Liver (tissue), 9 donors: ENCODE results near the gene TMEM178B. TPM values are rescaled to one million over a fixed set of nuclear protein-coding genes. Genes with fewer than 3 reads are reported as not detected.

Experiments used
- DNase-seq: peaks from one replicate; pipeline ENCODE4 v3.0.0-alpha.2; 2017; ENCODE audit warnings: low spot score
- H3K27ac ChIP-seq, 2 donors: one replicate each; pipeline ENCODE4 v1.7.0; 2013; ENCODE audit warnings: inconsistent platforms in 2 of 2, low read length in 2 of 2, control low read depth in 1 of 2, low read depth in 1 of 2, mild to moderate bottlenecking in 1 of 2
- H3K27me3 ChIP-seq, 4 donors: one replicate each; pipeline versions ENCODE4 v1.6.1 to v1.7.0; 2013; ENCODE audit warnings: low read length in 3 of 4, inconsistent platforms in 1 of 4, mild to moderate bottlenecking in 1 of 4, moderate library complexity in 1 of 4; ENCODE audit not compliant: control insufficient read depth in 4 of 4, insufficient read depth in 4 of 4
- H3K36me3 ChIP-seq, 4 donors: one replicate each; pipeline versions ENCODE4 v1.6.1 to v1.7.0; 2013; ENCODE audit warnings: low read length in 3 of 4, mild to moderate bottlenecking in 3 of 4, low read depth in 1 of 4, moderate library complexity in 1 of 4; ENCODE audit not compliant: control insufficient read depth in 4 of 4, insufficient read depth in 3 of 4
- H3K4me1 ChIP-seq, 4 donors: one replicate each; pipeline versions ENCODE4 v1.6.1 to v1.7.0; 2013; ENCODE audit warnings: low read length in 3 of 4, mild to moderate bottlenecking in 3 of 4, moderate library complexity in 1 of 4; ENCODE audit not compliant: control insufficient read depth in 4 of 4, insufficient read depth in 4 of 4
- H3K4me3 ChIP-seq, 3 donors: one replicate each; pipeline versions ENCODE4 v1.6.1 to v1.7.0; 2013; ENCODE audit warnings: low read length in 3 of 3, control low read depth in 1 of 3, low read depth in 1 of 3, mild to moderate bottlenecking in 1 of 3
- H3K9ac ChIP-seq, 2 donors: one replicate each; pipeline ENCODE4 v1.7.0; 2013; ENCODE audit warnings: low read length in 2 of 2, mild to moderate bottlenecking in 2 of 2, moderate library complexity in 2 of 2, control low read depth in 1 of 2, low read depth in 1 of 2
- H3K9me3 ChIP-seq, 4 donors: one replicate each; pipeline versions ENCODE4 v1.6.1 to v1.7.0; 2013; ENCODE audit warnings: low read length in 3 of 4; ENCODE audit not compliant: control insufficient read depth in 4 of 4
- EGR1 ChIP-seq, 2 donors: IDR thresholded peaks; 2 replicates each; pipeline ENCODE4 v1.6.1; 2016 to 2018; ENCODE audit warnings: antibody characterized with exemption in 2 of 2, low read depth in 2 of 2
- FOXA1 ChIP-seq: IDR thresholded peaks from 2 replicates; pipeline ENCODE4 v1.6.1; 2016; ENCODE audit warnings: antibody characterized with exemption
- FOXA2 ChIP-seq: IDR thresholded peaks from 2 replicates; pipeline ENCODE4 v1.6.1; 2016; ENCODE audit warnings: antibody characterized with exemption
- GABPA ChIP-seq, 2 donors: IDR thresholded peaks in 1 of 2; conservative IDR thresholded peaks in 1 of 2; 2 replicates each; pipeline ENCODE4 v1.6.1; 2016; ENCODE audit warnings: antibody characterized with exemption in 2 of 2, mild to moderate bottlenecking in 1 of 2, moderate library complexity in 1 of 2
- HNF4A ChIP-seq, 2 donors: conservative IDR thresholded peaks; 2 replicates each; pipeline ENCODE4 v1.6.1; 2016; ENCODE audit warnings: antibody characterized with exemption in 2 of 2, mild to moderate bottlenecking in 2 of 2
- HNF4G ChIP-seq: IDR thresholded peaks from 2 replicates; pipeline ENCODE4 v1.6.1; 2016; ENCODE audit warnings: antibody characterized with exemption
- JUND ChIP-seq, 2 donors: IDR thresholded peaks; 2 replicates each; pipeline ENCODE4 v1.6.1; 2016; ENCODE audit warnings: antibody characterized with exemption in 2 of 2
- NR2F2 ChIP-seq: IDR thresholded peaks from 2 replicates; pipeline ENCODE4 v1.6.1; 2016; ENCODE audit warnings: antibody characterized with exemption
- RAD21 ChIP-seq, 2 donors: IDR thresholded peaks; 2 replicates each; pipeline ENCODE4 v1.6.1; 2016; ENCODE audit warnings: antibody characterized with exemption in 2 of 2, mild to moderate bottlenecking in 2 of 2
- RXRA ChIP-seq, 2 donors: IDR thresholded peaks; 2 replicates each; pipeline ENCODE4 v1.6.1; 2017 to 2018; ENCODE audit warnings: antibody characterized with exemption in 2 of 2, mild to moderate bottlenecking in 1 of 2
- SP1 ChIP-seq: IDR thresholded peaks from 2 replicates; pipeline ENCODE4 v1.6.1; 2018; ENCODE audit warnings: antibody characterized with exemption, mild to moderate bottlenecking
- TAF1 ChIP-seq: conservative IDR thresholded peaks from 2 replicates; pipeline ENCODE4 v1.6.1; 2016; ENCODE audit warnings: antibody characterized with exemption, mild to moderate bottlenecking
- YY1 ChIP-seq: IDR thresholded peaks from 2 replicates; pipeline ENCODE4 v1.6.1; 2016; ENCODE audit warnings: antibody characterized with exemption, mild to moderate bottlenecking
- WGBS: extraction: QIAGEN DNeasy Blood & Tissue Kit; methylation state at CpG from one replicate; pipeline ENCODE4 v1.1.7; 2013; 5-methylcytosine and 5-hydroxymethylcytosine counted together
- polyA plus RNA-seq, 2 donors: library from polyadenylated mRNA; stranded (reverse) in 1 of 2; unstranded in 1 of 2; fragments of 200-250 nt in 1 of 2; fragments of >200 nt in 1 of 2; fragmentation: Nextera tagmentation in 1 of 2; extraction: Ambion mirVana in 1 of 2; gene quantifications; one replicate each; pipeline versions ENCODE4 v1.2.1 to v1.2.3, GENCODE V29; 2013 to 2015
- total RNA-seq, 2 donors: library from RNA; depleted of rRNA; stranded (reverse); fragments of >200 nt; gene quantifications; one replicate each; pipeline ENCODE4 v1.2.3, GENCODE V29; 2014
- TF ChIP-seq, protein P1 (sequence below): IDR thresholded peaks from 2 replicates; pipeline ENCODE4 v1.6.1; 2016; ENCODE audit warnings: antibody characterized with exemption, mild to moderate bottlenecking
- TF ChIP-seq, protein P2 (sequence below): fragments of 150-350 bp; IDR thresholded peaks from 2 replicates; pipeline ENCODE4 v1.5.1; 2017; ENCODE audit warnings: improper control_type of control experiment, low read depth, low read length; ENCODE audit not compliant: missing input control
- TF ChIP-seq, protein P3 (sequence below): IDR thresholded peaks from 2 replicates; pipeline ENCODE4 v1.6.1; 2016; ENCODE audit warnings: antibody characterized with exemption
- TF ChIP-seq, protein P4 (sequence below): IDR thresholded peaks from 2 replicates; pipeline ENCODE4 v1.6.1; 2016; ENCODE audit warnings: antibody characterized with exemption
- TF ChIP-seq, protein P5 (sequence below): IDR thresholded peaks from 2 replicates; pipeline ENCODE4 v1.6.1; 2016; ENCODE audit warnings: antibody characterized with exemption
- donor health status: healthy.
- donor health status: healthy.
- donor health status: healthy.
- donor health status: healthy.
- donor health status: healthy.

TMEM178B gene
- total and polyA plus RNA-seq, 4 donors: under 0.01 to 0.02 (median under 0.01) TPM; not detected in 1

DNA sequence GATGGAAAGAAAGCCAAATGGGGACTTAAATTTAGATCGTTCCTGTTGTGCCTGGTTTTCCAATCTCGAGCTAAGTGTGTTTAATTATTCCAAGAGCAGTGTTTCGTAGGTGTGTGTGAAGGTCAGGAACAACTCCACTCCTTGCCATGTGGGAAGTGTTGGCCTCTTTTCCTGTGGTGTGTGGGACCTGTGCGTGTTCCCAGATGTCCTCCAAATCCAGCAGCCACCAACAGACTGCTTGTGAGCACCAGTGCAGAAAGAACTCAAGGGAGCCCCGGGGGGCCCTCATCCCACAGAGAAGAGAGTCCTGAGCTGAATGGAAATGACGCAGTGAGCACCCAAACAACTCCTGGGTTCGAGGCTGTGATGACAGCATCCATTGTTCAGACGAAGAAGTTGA is 227.7 kb downstream of the TMEM178B start:
- H3K4me3 ChIP-seq: no peak overlapping the region
- H3K27me3 ChIP-seq: peaks cover 0 to 3% (median 0%) of the 10 kb centered on the region in 4 donors
- H3K9me3 ChIP-seq: no peaks in the 10 kb centered on the region
- H3K9ac ChIP-seq: no peak overlapping the region
- no peaks in the 10 kb centered on the region for H3K36me3 ChIP-seq
- H3K4me1 ChIP-seq: no peaks in the 10 kb centered on the region
- no peak for DNase-seq
- 68% methylated on average over 8 of the region's 8 CpGs for WGBS
- TF ChIP-seq, protein P1, sequence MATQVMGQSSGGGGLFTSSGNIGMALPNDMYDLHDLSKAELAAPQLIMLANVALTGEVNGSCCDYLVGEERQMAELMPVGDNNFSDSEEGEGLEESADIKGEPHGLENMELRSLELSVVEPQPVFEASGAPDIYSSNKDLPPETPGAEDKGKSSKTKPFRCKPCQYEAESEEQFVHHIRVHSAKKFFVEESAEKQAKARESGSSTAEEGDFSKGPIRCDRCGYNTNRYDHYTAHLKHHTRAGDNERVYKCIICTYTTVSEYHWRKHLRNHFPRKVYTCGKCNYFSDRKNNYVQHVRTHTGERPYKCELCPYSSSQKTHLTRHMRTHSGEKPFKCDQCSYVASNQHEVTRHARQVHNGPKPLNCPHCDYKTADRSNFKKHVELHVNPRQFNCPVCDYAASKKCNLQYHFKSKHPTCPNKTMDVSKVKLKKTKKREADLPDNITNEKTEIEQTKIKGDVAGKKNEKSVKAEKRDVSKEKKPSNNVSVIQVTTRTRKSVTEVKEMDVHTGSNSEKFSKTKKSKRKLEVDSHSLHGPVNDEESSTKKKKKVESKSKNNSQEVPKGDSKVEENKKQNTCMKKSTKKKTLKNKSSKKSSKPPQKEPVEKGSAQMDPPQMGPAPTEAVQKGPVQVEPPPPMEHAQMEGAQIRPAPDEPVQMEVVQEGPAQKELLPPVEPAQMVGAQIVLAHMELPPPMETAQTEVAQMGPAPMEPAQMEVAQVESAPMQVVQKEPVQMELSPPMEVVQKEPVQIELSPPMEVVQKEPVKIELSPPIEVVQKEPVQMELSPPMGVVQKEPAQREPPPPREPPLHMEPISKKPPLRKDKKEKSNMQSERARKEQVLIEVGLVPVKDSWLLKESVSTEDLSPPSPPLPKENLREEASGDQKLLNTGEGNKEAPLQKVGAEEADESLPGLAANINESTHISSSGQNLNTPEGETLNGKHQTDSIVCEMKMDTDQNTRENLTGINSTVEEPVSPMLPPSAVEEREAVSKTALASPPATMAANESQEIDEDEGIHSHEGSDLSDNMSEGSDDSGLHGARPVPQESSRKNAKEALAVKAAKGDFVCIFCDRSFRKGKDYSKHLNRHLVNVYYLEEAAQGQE: no peak
- TF ChIP-seq FOXA1: no peak
- TF ChIP-seq NR2F2: no peak
- no peak for TF ChIP-seq SP1
- TF ChIP-seq, protein P2, sequence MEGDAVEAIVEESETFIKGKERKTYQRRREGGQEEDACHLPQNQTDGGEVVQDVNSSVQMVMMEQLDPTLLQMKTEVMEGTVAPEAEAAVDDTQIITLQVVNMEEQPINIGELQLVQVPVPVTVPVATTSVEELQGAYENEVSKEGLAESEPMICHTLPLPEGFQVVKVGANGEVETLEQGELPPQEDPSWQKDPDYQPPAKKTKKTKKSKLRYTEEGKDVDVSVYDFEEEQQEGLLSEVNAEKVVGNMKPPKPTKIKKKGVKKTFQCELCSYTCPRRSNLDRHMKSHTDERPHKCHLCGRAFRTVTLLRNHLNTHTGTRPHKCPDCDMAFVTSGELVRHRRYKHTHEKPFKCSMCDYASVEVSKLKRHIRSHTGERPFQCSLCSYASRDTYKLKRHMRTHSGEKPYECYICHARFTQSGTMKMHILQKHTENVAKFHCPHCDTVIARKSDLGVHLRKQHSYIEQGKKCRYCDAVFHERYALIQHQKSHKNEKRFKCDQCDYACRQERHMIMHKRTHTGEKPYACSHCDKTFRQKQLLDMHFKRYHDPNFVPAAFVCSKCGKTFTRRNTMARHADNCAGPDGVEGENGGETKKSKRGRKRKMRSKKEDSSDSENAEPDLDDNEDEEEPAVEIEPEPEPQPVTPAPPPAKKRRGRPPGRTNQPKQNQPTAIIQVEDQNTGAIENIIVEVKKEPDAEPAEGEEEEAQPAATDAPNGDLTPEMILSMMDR: no peak
- no peak for TF ChIP-seq HNF4G
- TF ChIP-seq EGR1 (IDR thresholded peaks at IDR 0.05; ENCODE audit: low read depth in 2 of 2): no peak
- TF ChIP-seq TAF1: no peak
- TF ChIP-seq GABPA (IDR thresholded peaks at IDR 0.05 in 1 of 2, conservative IDR thresholded peaks at IDR 0.05 in 1 of 2): no peak
- TF ChIP-seq, protein P3, sequence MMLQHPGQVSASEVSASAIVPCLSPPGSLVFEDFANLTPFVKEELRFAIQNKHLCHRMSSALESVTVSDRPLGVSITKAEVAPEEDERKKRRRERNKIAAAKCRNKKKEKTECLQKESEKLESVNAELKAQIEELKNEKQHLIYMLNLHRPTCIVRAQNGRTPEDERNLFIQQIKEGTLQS: no peak
- no peak for TF ChIP-seq HNF4A (conservative IDR thresholded peaks at IDR 0.05)
- TF ChIP-seq, protein P4, sequence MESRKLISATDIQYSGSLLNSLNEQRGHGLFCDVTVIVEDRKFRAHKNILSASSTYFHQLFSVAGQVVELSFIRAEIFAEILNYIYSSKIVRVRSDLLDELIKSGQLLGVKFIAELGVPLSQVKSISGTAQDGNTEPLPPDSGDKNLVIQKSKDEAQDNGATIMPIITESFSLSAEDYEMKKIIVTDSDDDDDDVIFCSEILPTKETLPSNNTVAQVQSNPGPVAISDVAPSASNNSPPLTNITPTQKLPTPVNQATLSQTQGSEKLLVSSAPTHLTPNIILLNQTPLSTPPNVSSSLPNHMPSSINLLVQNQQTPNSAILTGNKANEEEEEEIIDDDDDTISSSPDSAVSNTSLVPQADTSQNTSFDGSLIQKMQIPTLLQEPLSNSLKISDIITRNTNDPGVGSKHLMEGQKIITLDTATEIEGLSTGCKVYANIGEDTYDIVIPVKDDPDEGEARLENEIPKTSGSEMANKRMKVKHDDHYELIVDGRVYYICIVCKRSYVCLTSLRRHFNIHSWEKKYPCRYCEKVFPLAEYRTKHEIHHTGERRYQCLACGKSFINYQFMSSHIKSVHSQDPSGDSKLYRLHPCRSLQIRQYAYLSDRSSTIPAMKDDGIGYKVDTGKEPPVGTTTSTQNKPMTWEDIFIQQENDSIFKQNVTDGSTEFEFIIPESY: no peak
- no peak for TF ChIP-seq FOXA2
- no peak for TF ChIP-seq RXRA (IDR thresholded peaks at IDR 0.05)
- TF ChIP-seq RAD21 (IDR thresholded peaks at IDR 0.05): no peak
- TF ChIP-seq YY1: no peak
- no peak for TF ChIP-seq JUND (IDR thresholded peaks at IDR 0.05)
- TF ChIP-seq, protein P5, sequence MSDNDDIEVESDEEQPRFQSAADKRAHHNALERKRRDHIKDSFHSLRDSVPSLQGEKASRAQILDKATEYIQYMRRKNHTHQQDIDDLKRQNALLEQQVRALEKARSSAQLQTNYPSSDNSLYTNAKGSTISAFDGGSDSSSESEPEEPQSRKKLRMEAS: no peak
- H3K27ac ChIP-seq: no peak overlapping the region
